Adipocyte (in vitro differentiated cells): Measurements from ENCODE around the gene PGAP3.
A peak's percentile ranks its signal among the peaks of the same experiment; 100 is the strongest.
"Not testable (repeated sequence)": the region's sequence is repeated elsewhere in the genome, so short reads cannot be mapped to it uniquely, and the experiment has no call there.

Experiments
- DNase-seq: peaks from one replicate; pipeline ENCODE4 v3.0.0-alpha.2; 2015; ENCODE audit warnings: low read depth
- H3K27me3 ChIP-seq: replicated peaks from 2 replicates; pipeline ENCODE4 v1.7.0; 2013; ENCODE audit warnings: mild to moderate bottlenecking, low read length, moderate library complexity; ENCODE audit not compliant: control insufficient read depth, insufficient read depth
- H3K36me3 ChIP-seq: 2 replicates; pipeline ENCODE4 v1.7.0; 2013; ENCODE audit warnings: low read length, mild to moderate bottlenecking, moderate library complexity; ENCODE audit not compliant: control insufficient read depth, insufficient read depth, severe bottlenecking
- H3K4me1 ChIP-seq: 2 replicates; pipeline ENCODE4 v1.7.0; 2013; ENCODE audit warnings: mild to moderate bottlenecking, low read length, moderate library complexity; ENCODE audit not compliant: control insufficient read depth, insufficient read depth
- H3K4me3 ChIP-seq: 2 replicates; pipeline ENCODE4 v1.7.0; 2013; ENCODE audit warnings: mild to moderate bottlenecking, low read length, moderate library complexity
- H3K9ac ChIP-seq: 2 replicates; pipeline ENCODE4 v1.7.0; 2013; ENCODE audit warnings: mild to moderate bottlenecking, low read length, moderate library complexity
- H3K9me3 ChIP-seq: 2 replicates; pipeline ENCODE4 v1.7.0; 2013; ENCODE audit warnings: mild to moderate bottlenecking, low read length, moderate library complexity; ENCODE audit not compliant: control insufficient read depth

Gene PGAP3, protein sequence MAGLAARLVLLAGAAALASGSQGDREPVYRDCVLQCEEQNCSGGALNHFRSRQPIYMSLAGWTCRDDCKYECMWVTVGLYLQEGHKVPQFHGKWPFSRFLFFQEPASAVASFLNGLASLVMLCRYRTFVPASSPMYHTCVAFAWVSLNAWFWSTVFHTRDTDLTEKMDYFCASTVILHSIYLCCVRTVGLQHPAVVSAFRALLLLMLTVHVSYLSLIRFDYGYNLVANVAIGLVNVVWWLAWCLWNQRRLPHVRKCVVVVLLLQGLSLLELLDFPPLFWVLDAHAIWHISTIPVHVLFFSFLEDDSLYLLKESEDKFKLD

DNA sequence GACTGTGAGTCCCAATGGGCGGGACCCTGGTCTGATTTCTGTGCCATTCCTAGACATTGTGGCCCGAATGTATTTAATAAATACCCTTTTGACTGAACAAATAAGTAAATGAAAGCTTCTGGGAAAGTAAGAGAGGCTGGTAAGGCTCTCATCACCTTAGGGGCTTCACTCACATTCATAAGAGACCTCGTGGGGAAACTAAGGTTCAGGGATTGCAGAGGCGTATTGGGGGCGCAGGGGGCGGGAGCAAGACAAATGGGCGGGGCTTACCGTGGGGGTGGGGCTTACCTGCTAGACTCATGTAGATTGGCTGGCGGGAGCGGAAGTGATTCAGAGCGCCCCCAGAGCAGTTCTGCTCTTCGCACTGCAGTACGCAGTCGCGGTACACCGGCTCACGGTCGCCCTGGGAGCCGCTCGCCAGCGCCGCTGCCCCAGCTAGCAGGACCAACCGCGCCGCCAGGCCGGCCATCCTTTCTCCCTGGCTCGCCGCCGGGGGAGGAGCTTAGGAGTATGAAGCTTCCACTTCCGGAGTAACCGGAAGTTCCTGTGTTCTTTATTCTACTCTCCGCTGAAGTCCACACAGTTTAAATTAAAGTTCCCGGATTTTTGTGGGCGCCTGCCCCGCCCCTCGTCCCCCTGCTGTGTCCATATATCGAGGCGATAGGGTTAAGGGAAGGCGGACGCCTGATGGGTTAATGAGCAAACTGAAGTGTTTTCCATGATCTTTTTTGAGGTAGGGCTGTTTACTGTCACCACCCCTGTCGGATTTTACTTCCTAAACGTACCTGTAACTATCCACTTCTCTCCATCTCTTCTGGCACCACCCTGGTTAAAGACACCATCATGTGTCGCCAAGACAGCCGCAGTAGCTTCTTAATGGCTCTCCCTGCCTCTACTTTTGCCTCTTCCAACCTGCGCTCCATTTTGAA is at the start of gene PGAP3:
Gene PGAP3 (minus strand): TSS at position 512 of the 929 bp plus-strand sequence. CDS start 43 bp downstream, at position 469.
- Histone ChIP-seq H3K27me3 (no peaks in the 10 kb centered on the region), H3K4me3 (peak within 1 kb of the TSS; percentile 100), H3K4me1 (peaks cover 13% of the 10 kb centered on the region), H3K9me3 (no peaks in the 10 kb centered on the region), H3K36me3 (no peaks in the 10 kb centered on the region), H3K9ac (peak within 1 kb of the TSS; percentile 89)
- peak; percentile 92 for DNase-seq

DNA sequence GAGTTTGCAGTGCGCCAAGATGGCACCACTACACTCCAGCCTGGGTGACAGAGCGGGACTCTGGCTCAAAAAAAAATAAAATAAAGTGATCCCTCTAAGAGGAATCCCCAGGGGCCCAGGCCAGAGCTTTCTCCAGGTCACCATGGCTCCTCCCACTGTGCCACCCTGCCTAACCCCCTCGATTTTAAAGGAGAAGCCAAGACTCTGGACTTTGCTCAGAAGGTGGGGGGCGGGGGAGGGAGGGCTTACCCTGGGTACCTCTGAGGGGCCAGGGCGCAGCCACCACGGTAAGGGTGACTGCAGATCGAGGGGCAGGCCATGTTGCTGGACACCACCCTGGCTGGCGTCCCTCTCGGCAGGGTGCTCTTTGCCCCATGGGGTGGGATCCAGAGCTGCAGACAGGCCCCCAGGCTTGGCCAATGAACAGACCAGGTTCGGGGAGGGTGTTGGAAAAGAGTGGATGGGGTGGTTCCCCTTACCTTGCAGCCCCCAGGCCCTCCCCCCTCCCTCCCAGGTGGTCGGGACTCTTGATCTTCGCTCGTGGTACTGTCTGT is 49.4 kb upstream of the PGAP3 start:
- no peak for DNase-seq
- H3K36me3 ChIP-seq, result no peaks in the 10 kb centered on the region
- no peak overlapping the region for H3K4me3 ChIP-seq
- H3K9me3 ChIP-seq, result no peaks in the 10 kb centered on the region
- no peaks in the 10 kb centered on the region for H3K4me1 ChIP-seq
- H3K27me3 ChIP-seq, result peaks cover 8% of the 10 kb centered on the region
- no peak overlapping the region for H3K9ac ChIP-seq

DNA sequence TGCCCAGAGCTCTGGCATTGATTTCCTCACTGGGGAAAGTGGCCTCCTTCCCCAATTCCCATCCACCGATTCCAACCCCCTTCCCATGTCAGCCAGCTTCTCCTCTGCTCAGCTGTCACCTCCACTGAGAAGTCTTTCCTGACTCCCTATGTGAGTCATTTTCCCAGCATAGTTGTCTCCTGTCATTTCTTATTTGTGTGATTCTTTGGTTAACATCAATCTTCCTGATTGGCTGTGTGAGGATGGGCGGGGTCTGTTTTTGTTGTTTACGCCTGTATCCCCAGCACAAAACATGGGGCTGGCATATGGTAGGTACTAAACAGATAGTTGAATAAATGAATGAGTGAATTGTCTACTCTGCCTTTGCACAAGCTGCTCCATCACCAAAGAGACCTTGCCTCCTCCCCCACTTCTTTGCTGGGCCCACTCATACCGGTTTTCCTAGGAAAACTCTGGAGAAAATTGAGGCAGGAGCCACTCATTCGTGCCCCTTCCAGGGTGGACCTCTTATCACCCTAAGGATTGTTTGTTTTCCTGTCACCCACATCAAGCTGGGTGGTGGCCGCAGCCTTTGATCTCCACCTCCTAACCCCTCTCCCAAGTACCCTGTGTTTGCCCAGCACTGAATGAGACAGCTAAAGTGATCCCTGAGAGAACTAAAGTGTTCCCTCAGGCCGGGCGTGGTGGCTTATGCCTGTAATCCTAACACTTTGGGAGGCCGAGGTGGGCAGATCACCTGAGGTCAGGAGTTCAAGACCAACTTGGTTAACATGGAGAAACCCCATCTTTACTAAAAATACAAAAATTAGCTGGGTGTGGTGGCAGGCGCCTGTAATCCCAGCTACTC is 48.7 kb upstream of the PGAP3 start:
- Histone ChIP-seq H3K9me3 (no peaks in the 10 kb centered on the region), H3K27me3 (peaks cover 8% of the 10 kb centered on the region), H3K9ac (no peak overlapping the region), H3K4me3 (no peak overlapping the region), H3K36me3 (no peaks in the 10 kb centered on the region), H3K4me1 (no peaks in the 10 kb centered on the region)
- DNase-seq, result no peak

DNA sequence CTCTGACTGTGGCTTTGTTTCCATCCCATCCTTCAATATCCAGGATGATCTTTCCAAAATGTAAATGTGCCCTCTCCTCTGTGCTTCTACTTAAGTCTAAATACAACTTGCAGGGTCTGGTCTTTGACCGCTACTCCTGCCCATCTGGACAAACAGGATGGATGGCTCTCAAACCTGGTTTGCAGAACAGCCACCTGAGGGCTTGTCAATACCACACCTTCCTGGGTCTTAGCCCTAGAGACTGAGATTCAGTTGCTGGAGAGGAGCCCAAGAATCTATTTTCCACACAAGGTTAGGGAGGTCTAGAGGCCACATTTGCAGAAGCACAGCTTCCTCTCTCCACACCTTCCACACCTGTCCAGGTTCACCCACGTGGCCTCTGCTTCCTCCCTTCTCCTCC is 48.0 kb upstream of the PGAP3 start:
- H3K9ac ChIP-seq, result no peak overlapping the region
- H3K36me3 ChIP-seq, result no peaks in the 10 kb centered on the region
- no peak for DNase-seq
- peaks cover 8% of the 10 kb centered on the region for H3K27me3 ChIP-seq
- no peaks in the 10 kb centered on the region for H3K9me3 ChIP-seq
- no peak overlapping the region for H3K4me3 ChIP-seq
- H3K4me1 ChIP-seq, result no peaks in the 10 kb centered on the region

DNA sequence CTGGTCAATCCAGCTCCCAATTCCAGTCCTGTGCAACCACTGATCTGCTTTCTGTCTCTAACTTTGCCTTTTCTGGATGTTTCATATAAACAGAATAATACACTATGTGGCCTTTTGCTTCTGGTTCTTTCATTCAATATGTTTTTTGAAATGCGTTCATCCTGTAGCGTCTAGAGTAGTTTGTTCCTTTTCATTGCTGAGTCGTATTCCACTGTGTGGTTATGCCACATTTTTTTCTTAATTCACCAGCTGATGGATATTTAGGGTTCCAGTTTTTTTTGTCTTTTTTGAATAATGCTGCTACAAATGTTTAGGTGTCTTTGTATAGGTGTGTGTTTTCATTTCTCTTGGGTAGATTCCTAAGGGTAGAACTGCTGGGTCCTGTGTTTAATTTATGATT is 44.7 kb upstream of the PGAP3 start:
- no peak overlapping the region for H3K9ac ChIP-seq
- peaks cover 9% of the 10 kb centered on the region for H3K4me1 ChIP-seq
- H3K9me3 ChIP-seq, result no peaks in the 10 kb centered on the region
- peaks cover 2% of the 10 kb centered on the region for H3K27me3 ChIP-seq
- DNase-seq, result no peak
- H3K4me3 ChIP-seq, result no peak overlapping the region
- peaks cover 7% of the 10 kb centered on the region for H3K36me3 ChIP-seq

DNA sequence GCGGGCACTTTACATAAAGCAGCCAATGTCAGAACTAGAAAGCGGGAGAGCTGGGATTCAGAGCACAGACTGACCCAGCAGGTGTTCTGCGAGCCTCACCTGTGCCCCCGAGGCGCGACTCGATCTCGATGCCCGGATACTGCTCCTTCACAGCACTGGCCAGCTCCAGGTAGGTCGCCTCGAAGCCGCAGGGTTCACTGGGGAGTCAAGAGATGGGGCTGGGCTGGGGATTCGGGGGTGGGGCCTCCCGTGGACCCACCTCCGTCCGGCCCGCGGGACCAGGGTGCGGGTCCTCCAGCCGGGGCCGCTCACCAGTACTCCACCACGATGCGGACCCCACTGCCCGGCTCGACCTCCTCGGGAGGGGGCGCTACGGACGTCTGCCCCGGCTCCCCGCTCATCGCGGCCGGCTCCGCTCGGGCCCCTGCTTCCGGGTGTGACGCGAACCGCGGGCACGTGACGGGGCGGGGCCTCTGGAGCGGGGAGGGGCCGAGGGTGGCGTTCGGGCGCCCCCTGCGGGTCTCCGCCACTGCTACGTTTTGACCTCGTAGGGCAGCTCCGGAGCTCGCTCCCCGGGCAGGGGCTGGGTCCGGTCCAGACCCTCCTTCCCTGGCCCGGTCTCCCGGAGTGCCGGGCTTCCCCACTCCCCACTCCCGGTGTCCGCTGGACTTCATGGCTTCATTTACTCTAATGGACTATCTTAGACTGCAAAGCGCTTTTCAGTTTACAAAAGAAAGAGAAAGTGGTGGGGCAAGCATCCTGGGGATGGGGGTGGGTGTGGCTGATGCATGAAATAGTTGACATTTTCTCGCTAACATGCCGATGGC is 42.5 kb upstream of the PGAP3 start, which contains the start of gene MIEN1:
Gene MIEN1 (minus strand): TSS at position 438 of the 827 bp plus-strand sequence. CDS start 37 bp downstream, at position 401.
- Histone ChIP-seq H3K9ac (peak within 1 kb of the TSS; percentile 88), H3K4me1 (peaks cover 9% of the 10 kb centered on the region), H3K27me3 (no peaks in the 10 kb centered on the region), H3K9me3 (no peaks in the 10 kb centered on the region), H3K4me3 (peak within 1 kb of the TSS; percentile 98), H3K36me3 (peaks cover 9% of the 10 kb centered on the region)
- DNase-seq, result peak; percentile 96

- Histone ChIP-seq H3K27me3 (no peaks in the 10 kb centered on the region), H3K4me1 (peaks cover 9% of the 10 kb centered on the region), H3K9ac (peak overlapping the region; percentile 88), H3K9me3 (no peaks in the 10 kb centered on the region), H3K4me3 (peak overlapping the region; percentile 98), H3K36me3 (peaks cover 16% of the 10 kb centered on the region)
- DNase-seq, result no peak
Observed at GRCh38 chr17:39729280-39729851, 41.5 kb upstream of the PGAP3 start.

DNA sequence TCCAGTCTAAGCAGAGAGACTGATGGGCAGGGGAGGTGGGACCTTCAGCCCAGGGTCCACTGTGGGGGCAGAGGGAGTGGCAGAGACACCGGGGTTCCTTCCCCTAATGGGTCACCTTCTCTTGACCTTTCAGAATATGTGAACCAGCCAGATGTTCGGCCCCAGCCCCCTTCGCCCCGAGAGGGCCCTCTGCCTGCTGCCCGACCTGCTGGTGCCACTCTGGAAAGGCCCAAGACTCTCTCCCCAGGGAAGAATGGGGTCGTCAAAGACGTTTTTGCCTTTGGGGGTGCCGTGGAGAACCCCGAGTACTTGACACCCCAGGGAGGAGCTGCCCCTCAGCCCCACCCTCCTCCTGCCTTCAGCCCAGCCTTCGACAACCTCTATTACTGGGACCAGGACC is 39.7 kb upstream of the PGAP3 start:
- DNase-seq, result no peak
- Histone ChIP-seq H3K9ac (no peak overlapping the region), H3K27me3 (no peaks in the 10 kb centered on the region), H3K9me3 (no peaks in the 10 kb centered on the region), H3K36me3 (peaks cover 20% of the 10 kb centered on the region), H3K4me1 (peaks cover 9% of the 10 kb centered on the region), H3K4me3 (no peak overlapping the region)

DNA sequence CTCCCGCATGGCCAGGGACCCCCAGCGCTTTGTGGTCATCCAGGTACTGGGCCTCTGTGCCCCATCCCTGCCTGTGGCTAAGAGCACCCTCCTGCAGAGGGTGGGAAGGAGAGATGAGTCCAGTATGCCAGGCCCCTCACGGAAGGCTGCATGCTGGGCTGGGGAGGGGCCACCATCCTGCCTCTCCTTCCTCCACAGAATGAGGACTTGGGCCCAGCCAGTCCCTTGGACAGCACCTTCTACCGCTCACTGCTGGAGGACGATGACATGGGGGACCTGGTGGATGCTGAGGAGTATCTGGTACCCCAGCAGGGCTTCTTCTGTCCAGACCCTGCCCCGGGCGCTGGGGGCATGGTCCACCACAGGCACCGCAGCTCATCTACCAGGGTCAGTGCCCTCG is 38.8 kb upstream of the PGAP3 start:
- no peak for DNase-seq
- Histone ChIP-seq H3K4me3 (no peak overlapping the region), H3K27me3 (no peaks in the 10 kb centered on the region), H3K9me3 (no peaks in the 10 kb centered on the region), H3K9ac (no peak overlapping the region), H3K36me3 (peaks cover 25% of the 10 kb centered on the region), H3K4me1 (peaks cover 9% of the 10 kb centered on the region)

GRCh38 chr17:39725923-39726322 is 38.1 kb upstream of the PGAP3 start:
- H3K9me3 ChIP-seq, H3K9ac ChIP-seq, H3K4me1 ChIP-seq, DNase-seq, H3K4me3 ChIP-seq, H3K27me3 ChIP-seq: not testable (repeated sequence)
- peaks cover 25% of the 10 kb centered on the region for H3K36me3 ChIP-seq
